ENCODE results near the gene HP.

HP gene

DNA sequence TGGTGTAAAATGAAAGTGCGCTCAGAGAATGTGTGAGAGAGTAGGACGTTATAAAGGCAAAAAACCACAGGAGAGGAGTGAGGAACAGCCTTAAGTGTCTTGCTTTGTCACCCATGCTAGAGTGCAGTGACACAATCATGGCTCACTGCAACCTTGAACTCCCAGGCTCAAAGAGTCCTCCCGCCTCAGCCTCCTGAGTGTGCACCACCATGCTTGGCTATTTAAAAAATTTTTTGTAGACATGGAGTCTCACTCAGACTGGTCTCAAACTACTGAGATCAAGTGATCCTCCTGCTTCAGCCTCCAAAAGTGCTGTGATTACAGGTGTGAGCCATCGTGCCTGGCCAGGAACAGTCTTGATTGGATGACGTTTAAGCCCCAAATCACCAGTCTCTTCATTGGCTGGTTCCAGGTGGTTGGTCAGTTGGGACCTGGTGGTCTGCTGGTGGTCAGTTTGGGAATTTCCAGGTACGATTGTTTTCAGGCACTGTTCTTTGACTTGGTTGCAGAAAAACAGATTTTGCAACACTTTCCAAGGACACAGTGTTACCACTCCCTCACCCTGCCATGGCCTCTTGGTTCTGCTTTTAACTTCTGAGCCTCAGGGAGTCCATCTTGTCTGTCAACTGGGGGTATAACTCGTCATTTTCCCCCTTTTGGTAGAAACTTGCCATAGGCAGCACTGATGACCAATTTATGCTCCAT, 24.6 kb upstream of the HP start:
- Histone ChIP-seq H3K9ac (ENCODE audit: low read depth, low read length, poor library complexity) (no peak overlapping the region), H2AFZ (ENCODE audit: low read length) (no peak overlapping the region), H2BK120ac (ENCODE audit: low read depth, low read length) (no peak overlapping the region), H3K79me1 (ENCODE audit: low read depth, low read length) (peaks cover 1% of the 10 kb centered on the region), H3K27ac (replicated peaks; ENCODE audit: low read length) (no peak overlapping the region), H4K8ac (ENCODE audit: low read depth, low read length) (no peak overlapping the region), H3K4me2 (ENCODE audit: insufficient read depth, low read length, poor library complexity, severe bottlenecking) (no peak overlapping the region), H3K23ac (ENCODE audit: low read depth, low read length, poor library complexity) (no peak overlapping the region), H2BK5ac (ENCODE audit: low read length) (no peak overlapping the region), H3K14ac (ENCODE audit: low read length) (no peak overlapping the region), H4K91ac (ENCODE audit: low read depth, low read length, poor library complexity) (no peak overlapping the region), H3K36me3 (replicated peaks in 1 of 2; ENCODE audit: control insufficient read depth in 2 of 2, insufficient read depth in 2 of 2, low read length in 2 of 2) (peaks cover 8 to 14% of the 10 kb centered on the region in 2 donors), H2BK12ac (ENCODE audit: low read length) (no peak overlapping the region), H2BK15ac (ENCODE audit: low read length) (no peak overlapping the region), H3K4me3 (ENCODE audit: low read length in 2 of 2) (no peak overlapping the region), H2AK5ac (ENCODE audit: low read depth, low read length) (no peak overlapping the region), H3K4me1 (ENCODE audit: control insufficient read depth in 2 of 2, insufficient read depth in 1 of 2, low read depth in 1 of 2, low read length in 2 of 2) (no peaks in the 10 kb centered on the region), H3K27me3 (ENCODE audit: control insufficient read depth in 3 of 3, insufficient read depth in 3 of 3, low read depth in 1 of 3, low read length in 3 of 3) (no peaks in the 10 kb centered on the region), H3K18ac (ENCODE audit: low read length) (no peak overlapping the region), H3K9me3 (replicated peaks in 1 of 2; ENCODE audit: control insufficient read depth in 2 of 2, insufficient read depth in 1 of 2, low read depth in 1 of 2, low read length in 2 of 2) (no peaks in the 10 kb centered on the region), H3K4ac (ENCODE audit: low read length) (no peak overlapping the region)
- DNase-seq (ENCODE audit: low spot score): no peak
- WGBS, 2 donors (ENCODE audit: extremely low coverage in 2 of 2, insufficient read length in 2 of 2, insufficient replicate concordance in 1 of 2): no CpG with 5 or more reads among the region's 7 CpGs

DNA sequence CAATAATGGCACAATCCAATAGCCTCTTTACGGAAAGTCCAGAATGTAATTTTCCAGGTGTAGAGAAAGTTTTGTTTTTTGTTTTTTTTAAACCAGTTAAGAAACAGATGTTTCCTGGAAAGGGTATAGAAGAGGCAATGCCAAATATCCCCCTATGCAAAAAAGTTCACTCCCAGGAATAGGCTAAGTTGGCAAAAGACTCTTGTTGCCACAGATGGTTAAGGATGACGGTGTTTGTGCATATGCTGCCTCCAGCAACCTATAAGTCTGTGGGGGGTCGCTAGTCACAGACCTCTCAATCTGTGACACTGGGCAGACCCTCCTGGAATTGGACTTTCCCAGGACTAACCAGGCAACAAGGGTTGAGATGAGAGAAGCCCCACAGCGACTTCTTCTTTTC, 20.9 kb upstream of the HP start:
- DNase-seq (ENCODE audit: low spot score): no peak
- no peak overlapping the region for H3K18ac ChIP-seq (ENCODE audit: low read length)
- H2AK5ac ChIP-seq (ENCODE audit: low read depth, low read length): no peak overlapping the region
- no peak overlapping the region for H2BK15ac ChIP-seq (ENCODE audit: low read length)
- H2AFZ ChIP-seq (ENCODE audit: low read length): no peak overlapping the region
- no peak overlapping the region for H3K4me2 ChIP-seq (ENCODE audit: insufficient read depth, low read length, poor library complexity, severe bottlenecking)
- no peak overlapping the region for H2BK12ac ChIP-seq (ENCODE audit: low read length)
- H3K27me3 ChIP-seq (ENCODE audit: control insufficient read depth in 3 of 3, insufficient read depth in 3 of 3, low read depth in 1 of 3, low read length in 3 of 3): no peaks in the 10 kb centered on the region
- no peaks in the 10 kb centered on the region for H3K4me1 ChIP-seq (ENCODE audit: control insufficient read depth in 2 of 2, insufficient read depth in 1 of 2, low read depth in 1 of 2, low read length in 2 of 2)
- H3K79me1 ChIP-seq (ENCODE audit: low read depth, low read length): no peaks in the 10 kb centered on the region
- H3K36me3 ChIP-seq (replicated peaks in 1 of 2; ENCODE audit: control insufficient read depth in 2 of 2, insufficient read depth in 2 of 2, low read length in 2 of 2): no peaks in the 10 kb centered on the region
- no peak overlapping the region for H3K27ac ChIP-seq (replicated peaks; ENCODE audit: low read length)
- H4K8ac ChIP-seq (ENCODE audit: low read depth, low read length): no peak overlapping the region
- no CpG with 5 or more reads among the region's 4 CpGs for WGBS, 2 donors (ENCODE audit: extremely low coverage in 2 of 2, insufficient read length in 2 of 2, insufficient replicate concordance in 1 of 2)
- H3K14ac ChIP-seq (ENCODE audit: low read length): no peak overlapping the region
- H3K9me3 ChIP-seq (replicated peaks in 1 of 2; ENCODE audit: control insufficient read depth in 2 of 2, insufficient read depth in 1 of 2, low read depth in 1 of 2, low read length in 2 of 2): no peaks in the 10 kb centered on the region
- no peak overlapping the region for H2BK120ac ChIP-seq (ENCODE audit: low read depth, low read length)
- no peak overlapping the region for H3K9ac ChIP-seq (ENCODE audit: low read depth, low read length, poor library complexity)
- H3K4me3 ChIP-seq (ENCODE audit: low read length in 2 of 2): no peak overlapping the region
- H3K23ac ChIP-seq (ENCODE audit: low read depth, low read length, poor library complexity): no peak overlapping the region
- no peak overlapping the region for H3K4ac ChIP-seq (ENCODE audit: low read length)
- no peak overlapping the region for H4K91ac ChIP-seq (ENCODE audit: low read depth, low read length, poor library complexity)
- no peak overlapping the region for H2BK5ac ChIP-seq (ENCODE audit: low read length)

DNA sequence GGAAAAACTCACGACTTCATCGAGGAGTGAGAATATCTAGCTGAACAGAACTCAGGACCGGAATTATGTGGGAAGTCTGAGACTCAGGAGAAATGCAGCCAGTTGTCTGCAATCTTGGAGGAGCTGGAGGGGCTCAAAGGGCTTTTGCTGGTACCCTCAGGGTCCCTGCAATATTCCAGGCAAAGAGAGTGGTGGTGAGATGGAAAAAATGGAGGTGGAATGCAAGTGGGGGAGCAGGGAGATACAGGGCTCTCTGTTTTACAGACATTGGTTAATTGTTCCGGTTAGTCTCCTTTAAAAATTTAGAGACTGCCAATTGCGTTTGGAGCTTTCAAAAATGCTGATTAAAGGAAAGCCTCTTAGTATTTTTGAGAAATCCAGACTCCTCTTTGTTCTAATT, 18.2 kb upstream of the HP start:
- WGBS, 2 donors (ENCODE audit: extremely low coverage in 2 of 2, insufficient read length in 2 of 2, insufficient replicate concordance in 1 of 2): no CpG with 5 or more reads among the region's 5 CpGs
- no peak overlapping the region for H2AK5ac ChIP-seq (ENCODE audit: low read depth, low read length)

DNA sequence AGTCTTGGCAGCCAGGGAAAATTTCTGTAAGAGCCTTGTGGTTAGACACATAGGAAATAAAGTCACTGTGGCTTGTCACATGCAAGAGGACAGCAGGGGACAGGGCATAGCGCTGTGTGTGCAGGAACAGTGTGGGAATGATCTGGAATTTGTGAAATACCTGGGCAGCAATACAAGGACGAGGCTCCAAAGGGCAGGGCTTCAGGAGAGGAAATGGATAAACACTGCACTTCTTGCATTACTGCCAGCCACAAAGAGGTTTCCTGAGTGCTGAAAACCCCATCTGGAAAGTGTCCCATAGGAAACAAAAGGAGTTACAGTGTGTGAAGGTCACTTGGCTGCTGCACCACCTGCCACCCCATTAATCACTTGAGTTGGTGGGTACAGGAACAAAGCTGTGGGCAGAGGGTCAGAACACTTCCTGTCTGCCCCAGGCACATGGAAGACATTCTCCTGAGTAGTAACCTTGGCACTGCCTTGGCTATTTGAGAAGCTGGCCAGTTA, 12.1 kb upstream of the HP start:
- H2BK12ac ChIP-seq (ENCODE audit: low read length): no peak overlapping the region
- no peak overlapping the region for H2BK120ac ChIP-seq (ENCODE audit: low read depth, low read length)
- no peak overlapping the region for H4K91ac ChIP-seq (ENCODE audit: low read depth, low read length, poor library complexity)
- no peaks in the 10 kb centered on the region for H3K27me3 ChIP-seq (ENCODE audit: control insufficient read depth in 3 of 3, insufficient read depth in 3 of 3, low read depth in 1 of 3, low read length in 3 of 3)
- H3K27ac ChIP-seq (replicated peaks; ENCODE audit: low read length): no peak overlapping the region
- no peak overlapping the region for H2AK5ac ChIP-seq (ENCODE audit: low read depth, low read length)
- no peak overlapping the region for H3K4ac ChIP-seq (ENCODE audit: low read length)
- H3K79me1 ChIP-seq (ENCODE audit: low read depth, low read length): no peaks in the 10 kb centered on the region
- WGBS, 2 donors (ENCODE audit: extremely low coverage in 2 of 2, insufficient read length in 2 of 2, insufficient replicate concordance in 1 of 2): no CpG with 5 or more reads among the region's 2 CpGs
- no peak overlapping the region for H2BK5ac ChIP-seq (ENCODE audit: low read length)
- no peaks in the 10 kb centered on the region for H3K4me1 ChIP-seq (ENCODE audit: control insufficient read depth in 2 of 2, insufficient read depth in 1 of 2, low read depth in 1 of 2, low read length in 2 of 2)
- H2BK15ac ChIP-seq (ENCODE audit: low read length): no peak overlapping the region
- H3K4me3 ChIP-seq (ENCODE audit: low read length in 2 of 2): peak overlapping the region in 1 of 2 donors; percentile 53
- DNase-seq (ENCODE audit: low spot score): no peak
- no peaks in the 10 kb centered on the region for H3K36me3 ChIP-seq (replicated peaks in 1 of 2; ENCODE audit: control insufficient read depth in 2 of 2, insufficient read depth in 2 of 2, low read length in 2 of 2)
- H3K14ac ChIP-seq (ENCODE audit: low read length): no peak overlapping the region
- H3K4me2 ChIP-seq (ENCODE audit: insufficient read depth, low read length, poor library complexity, severe bottlenecking): no peak overlapping the region
- no peaks in the 10 kb centered on the region for H3K9me3 ChIP-seq (replicated peaks in 1 of 2; ENCODE audit: control insufficient read depth in 2 of 2, insufficient read depth in 1 of 2, low read depth in 1 of 2, low read length in 2 of 2)
- no peak overlapping the region for H3K9ac ChIP-seq (ENCODE audit: low read depth, low read length, poor library complexity)
- H2AFZ ChIP-seq (ENCODE audit: low read length): no peak overlapping the region
- no peak overlapping the region for H4K8ac ChIP-seq (ENCODE audit: low read depth, low read length)
- no peak overlapping the region for H3K18ac ChIP-seq (ENCODE audit: low read length)
- no peak overlapping the region for H3K23ac ChIP-seq (ENCODE audit: low read depth, low read length, poor library complexity)

More for the DNA sequence above, 18.2 kb upstream of the HP start:
- no peak overlapping the region for H3K9ac ChIP-seq (ENCODE audit: low read depth, low read length, poor library complexity)
- H2BK120ac ChIP-seq (ENCODE audit: low read depth, low read length): no peak overlapping the region
- no peak overlapping the region for H2BK15ac ChIP-seq (ENCODE audit: low read length)
- H3K27me3 ChIP-seq (ENCODE audit: control insufficient read depth in 3 of 3, insufficient read depth in 3 of 3, low read depth in 1 of 3, low read length in 3 of 3): no peaks in the 10 kb centered on the region
- no peak overlapping the region for H3K4me3 ChIP-seq (ENCODE audit: low read length in 2 of 2)
- no peaks in the 10 kb centered on the region for H3K79me1 ChIP-seq (ENCODE audit: low read depth, low read length)
- no peak overlapping the region for H2BK5ac ChIP-seq (ENCODE audit: low read length)
- no peak overlapping the region for H3K4me2 ChIP-seq (ENCODE audit: insufficient read depth, low read length, poor library complexity, severe bottlenecking)
- no peak overlapping the region for H2BK12ac ChIP-seq (ENCODE audit: low read length)
- H3K9me3 ChIP-seq (replicated peaks in 1 of 2; ENCODE audit: control insufficient read depth in 2 of 2, insufficient read depth in 1 of 2, low read depth in 1 of 2, low read length in 2 of 2): no peaks in the 10 kb centered on the region
- DNase-seq (ENCODE audit: low spot score): no peak
- H4K8ac ChIP-seq (ENCODE audit: low read depth, low read length): no peak overlapping the region
- H3K23ac ChIP-seq (ENCODE audit: low read depth, low read length, poor library complexity): no peak overlapping the region
- no peak overlapping the region for H3K18ac ChIP-seq (ENCODE audit: low read length)
- no peak overlapping the region for H3K27ac ChIP-seq (replicated peaks; ENCODE audit: low read length)
- H3K4ac ChIP-seq (ENCODE audit: low read length): no peak overlapping the region
- H3K36me3 ChIP-seq (replicated peaks in 1 of 2; ENCODE audit: control insufficient read depth in 2 of 2, insufficient read depth in 2 of 2, low read length in 2 of 2): no peaks in the 10 kb centered on the region
- H4K91ac ChIP-seq (ENCODE audit: low read depth, low read length, poor library complexity): no peak overlapping the region
- H3K4me1 ChIP-seq (ENCODE audit: control insufficient read depth in 2 of 2, insufficient read depth in 1 of 2, low read depth in 1 of 2, low read length in 2 of 2): no peaks in the 10 kb centered on the region
- H3K14ac ChIP-seq (ENCODE audit: low read length): no peak overlapping the region
- H2AFZ ChIP-seq (ENCODE audit: low read length): peak overlapping the region; percentile 6

Data from neuronal stem cell (in vitro differentiated cells).